Measurements from ENCODE around the gene RNF220. TPM values are rescaled to one million over a fixed set of nuclear protein-coding genes. Genes with fewer than 3 reads are reported as not detected.

Gene RNF220
- polyA plus RNA-seq, 1 of the 3 experiments (the other 2 are of a cell fraction), result 83.7 TPM

- Histone ChIP-seq H3K4me3 (ENCODE audit: low read depth in 2 of 2, low read length in 1 of 2) (no peak overlapping the region), H3K9me2 (no peaks in the 10 kb centered on the region), H3K79me2 (ENCODE audit: insufficient read depth) (no peaks in the 10 kb centered on the region), H3K27me3 (ENCODE audit: insufficient read depth) (peaks cover 26% of the 10 kb centered on the region), H3K36me3 (replicated peaks in 1 of 2; ENCODE audit: control insufficient read depth in 1 of 2, insufficient read depth in 2 of 2, low read length in 1 of 2) (no peaks in the 10 kb centered on the region), H2AFZ (ENCODE audit: low read depth) (no peak overlapping the region), H3K27ac (ENCODE audit: low read depth in 2 of 2, low read length in 1 of 2) (no peak overlapping the region), H3K9ac (no peak overlapping the region), H3K4me1 (ENCODE audit: control insufficient read depth in 1 of 2, insufficient read depth in 2 of 2, low read depth in 1 of 2, low read length in 1 of 2) (no peaks in the 10 kb centered on the region), H4K20me1 (ENCODE audit: insufficient read depth) (no peaks in the 10 kb centered on the region), H3K9me3 (no peaks in the 10 kb centered on the region), H3K4me2 (no peak overlapping the region), H3F3A (replicated peaks; ENCODE audit: insufficient read depth) (no peaks in the 10 kb centered on the region)
- no peak for DNase-seq
- WGBS (ENCODE audit: low lambda C conversion rate), result 14% methylated on average over 4 of the region's 4 CpGs
- ChIA-PET POLR2A (no interaction called here), CTCF (interaction anchor here (1.4 to 2.5 kb wide), 3 partner anchors 10 to 13 kb away, joined by 6 to 17 read pairs (median 9); no protein-coding TSS in a partner anchor)
- TF ChIP-seq FOXJ3 (CRISPR knock-in tag; IDR thresholded peaks at IDR 0.05) (no peak), TCF12 (IDR thresholded peaks at IDR 0.05) (no peak), EP300 (IDR thresholded peaks at IDR 0.05; ENCODE audit: borderline replicate concordance in 1 of 2, low read depth in 1 of 2, low read length in 1 of 2) (no peak), GABPA (IDR thresholded peaks at IDR 0.05; ENCODE audit: low read depth) (no peak), ELF1 (IDR thresholded peaks at IDR 0.05) (no peak), RAD21 (IDR thresholded peaks at IDR 0.05; ENCODE audit: low read length) (no peak), FOXM1 (IDR thresholded peaks at IDR 0.05; ENCODE audit: low read depth) (no peak), RXRA (IDR thresholded peaks at IDR 0.05; ENCODE audit: borderline replicate concordance, low read depth) (no peak), CTCF (IDR thresholded peaks at IDR 0.05) (no peak), IRF3 (IDR thresholded peaks at IDR 0.05; ENCODE audit: low read depth, low read length) (no peak), EZH2phosphoT487 (IDR thresholded peaks at IDR 0.05; ENCODE audit: borderline replicate concordance, low read depth) (no peak), RCOR1 (IDR thresholded peaks at IDR 0.05; ENCODE audit: low read length) (no peak), MXI1 (IDR thresholded peaks at IDR 0.05; ENCODE audit: low read depth, low read length) (no peak), POLR2AphosphoS5 (IDR thresholded peaks at IDR 0.05; ENCODE audit: low read depth, low read length) (no peak), YY1 (IDR thresholded peaks at IDR 0.05; ENCODE audit: low read depth) (no peak), GATA2 (CRISPR knock-in tag; IDR thresholded peaks at IDR 0.05) (no peak)
- TF ChIP-seq, protein P1, sequence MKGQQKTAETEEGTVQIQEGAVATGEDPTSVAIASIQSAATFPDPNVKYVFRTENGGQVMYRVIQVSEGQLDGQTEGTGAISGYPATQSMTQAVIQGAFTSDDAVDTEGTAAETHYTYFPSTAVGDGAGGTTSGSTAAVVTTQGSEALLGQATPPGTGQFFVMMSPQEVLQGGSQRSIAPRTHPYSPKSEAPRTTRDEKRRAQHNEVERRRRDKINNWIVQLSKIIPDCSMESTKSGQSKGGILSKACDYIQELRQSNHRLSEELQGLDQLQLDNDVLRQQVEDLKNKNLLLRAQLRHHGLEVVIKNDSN (IDR thresholded peaks at IDR 0.05; ENCODE audit: borderline replicate concordance, low read depth), result no peak
- TF ChIP-seq, protein P2, sequence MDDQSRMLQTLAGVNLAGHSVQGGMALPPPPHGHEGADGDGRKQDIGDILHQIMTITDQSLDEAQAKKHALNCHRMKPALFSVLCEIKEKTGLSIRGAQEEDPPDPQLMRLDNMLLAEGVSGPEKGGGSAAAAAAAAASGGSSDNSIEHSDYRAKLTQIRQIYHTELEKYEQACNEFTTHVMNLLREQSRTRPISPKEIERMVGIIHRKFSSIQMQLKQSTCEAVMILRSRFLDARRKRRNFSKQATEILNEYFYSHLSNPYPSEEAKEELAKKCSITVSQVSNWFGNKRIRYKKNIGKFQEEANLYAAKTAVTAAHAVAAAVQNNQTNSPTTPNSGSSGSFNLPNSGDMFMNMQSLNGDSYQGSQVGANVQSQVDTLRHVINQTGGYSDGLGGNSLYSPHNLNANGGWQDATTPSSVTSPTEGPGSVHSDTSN (IDR thresholded peaks at IDR 0.05), result no peak
These were observed 180.4 kb downstream of the RNF220 start for GRCh38 chr1:44585315-44585920.

Measured in SK-N-SH (cell line).